Esophagus squamous epithelium (tissue), 4 donors: ENCODE measurements around the gene IFNGR2.

Source experiments
- CTCF ChIP-seq, 6 experiments: fragments of 450-650 bp in 4 of 6; fragments of 200-600 bp in 2 of 6; sonication (generic) in 2 of 6; IDR thresholded peaks; one replicate each; pipeline ENCODE4 v1.5.1; 2016 to 2019; ENCODE audit warnings: antibody characterized with exemption in 6 of 6, mild to moderate bottlenecking in 4 of 6, moderate library complexity in 4 of 6
- POLR2A ChIP-seq, 4 donors: fragments of 450-650 bp; IDR thresholded peaks; one replicate each; pipeline ENCODE4 v1.6.1; 2017; ENCODE audit warnings: antibody characterized with exemption in 4 of 4, mild to moderate bottlenecking in 4 of 4, moderate library complexity in 3 of 4

DNA sequence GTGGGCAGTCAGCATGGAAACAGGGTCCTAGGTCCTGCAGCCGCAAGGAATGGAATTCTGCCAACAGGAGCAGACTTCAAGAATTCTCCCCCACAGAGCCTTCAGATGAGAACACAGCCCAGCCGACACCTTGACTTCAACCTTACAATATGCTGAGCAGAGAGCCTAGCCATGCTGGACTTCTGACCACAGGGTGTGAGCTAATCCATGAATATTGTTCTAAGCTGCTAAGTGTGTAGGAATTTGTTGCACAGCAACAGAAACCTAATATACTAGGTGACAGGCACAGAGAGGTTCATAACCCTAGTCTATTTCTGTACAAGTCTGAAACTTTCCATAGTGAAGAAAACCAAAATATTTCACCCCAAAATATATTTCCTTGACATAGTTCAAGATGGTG, 32.9 kb upstream of the IFNGR2 start:
- no peak for TF ChIP-seq CTCF (IDR thresholded peaks at IDR 0.05)
- TF ChIP-seq POLR2A (IDR thresholded peaks at IDR 0.05) = no peak
